GM19372 (cell line): ENCODE data around the gene RBFOX1.

Experiments used
- ATAC-seq: cut with Tn5 transposase; IDR thresholded peaks from one replicate; pipeline ENCODE4 v1.9.1; 2021; ENCODE audit warnings: mild to moderate bottlenecking, low read depth, moderate library complexity; ENCODE audit not compliant: unreplicated experiment

RBFOX1 gene

GRCh38 chr16:7508656-7509055 lies 176.0 kb downstream of the RBFOX1 start:
- ATAC-seq, result no peak

- no peak for ATAC-seq
These were observed 177.4 kb downstream of the RBFOX1 start for GRCh38 chr16:7509963-7510601.

- no peak for ATAC-seq
These were observed 179.1 kb downstream of the RBFOX1 start for GRCh38 chr16:7511549-7512260.

GRCh38 chr16:7512503-7512902 lies 179.9 kb downstream of the RBFOX1 start:
- ATAC-seq, result no peak

GRCh38 chr16:7513429-7513828 lies 180.8 kb downstream of the RBFOX1 start:
- ATAC-seq, result no peak

- ATAC-seq, result no peak
These were observed 182.9 kb downstream of the RBFOX1 start for GRCh38 chr16:7515543-7515942.

GRCh38 chr16:7517496-7517895 lies 184.9 kb downstream of the RBFOX1 start:
- ATAC-seq, result no peak

GRCh38 chr16:7518158-7518557 lies 185.5 kb downstream of the RBFOX1 start:
- ATAC-seq, result no peak

- no peak for ATAC-seq
These were observed 189.2 kb downstream of the RBFOX1 start for GRCh38 chr16:7521834-7522233.

- ATAC-seq, result no peak
These were observed 191.8 kb downstream of the RBFOX1 start for GRCh38 chr16:7524419-7524818.

- no peak for ATAC-seq
These were observed 194.1 kb downstream of the RBFOX1 start for GRCh38 chr16:7526736-7527135.

GRCh38 chr16:7532534-7532933 lies 199.9 kb downstream of the RBFOX1 start:
- ATAC-seq, result no peak

- no peak for ATAC-seq
These were observed 202.1 kb downstream of the RBFOX1 start for GRCh38 chr16:7534749-7535148.

GRCh38 chr16:7541026-7541425 lies 208.4 kb downstream of the RBFOX1 start:
- no peak for ATAC-seq

- ATAC-seq, result no peak
These were observed 212.6 kb downstream of the RBFOX1 start for GRCh38 chr16:7545251-7545650.

- no peak for ATAC-seq
These were observed 214.3 kb downstream of the RBFOX1 start for GRCh38 chr16:7546948-7547347.

- ATAC-seq, result no peak
These were observed 215.1 kb downstream of the RBFOX1 start for GRCh38 chr16:7547736-7548135.

GRCh38 chr16:7548796-7549318 lies 216.2 kb downstream of the RBFOX1 start:
- no peak for ATAC-seq

- ATAC-seq, result no peak
These were observed 217.5 kb downstream of the RBFOX1 start for GRCh38 chr16:7550096-7550495.

GRCh38 chr16:7555459-7555858 lies 222.8 kb downstream of the RBFOX1 start:
- no peak for ATAC-seq

- ATAC-seq, result no peak
These were observed 229.3 kb downstream of the RBFOX1 start for GRCh38 chr16:7561908-7562405.

GRCh38 chr16:7566360-7566759 lies 233.7 kb downstream of the RBFOX1 start:
- no peak for ATAC-seq
